Esophagus muscularis mucosa (tissue), 4 donors: ENCODE results near the gene GLS.

Source experiments
- CTCF ChIP-seq, 3 experiments: fragments of 200-600 bp in 2 of 3; fragments of 450-650 bp in 1 of 3; sonication (generic) in 2 of 3; IDR thresholded peaks; one replicate each; pipeline ENCODE4 v1.5.1; 2017 to 2019; ENCODE audit warnings: antibody characterized with exemption in 3 of 3, mild to moderate bottlenecking in 2 of 3, moderate library complexity in 1 of 3
- EP300 ChIP-seq: sonication (generic); formaldehyde crosslinking; IDR thresholded peaks from one replicate; pipeline ENCODE4 v1.6.1; 2017; ENCODE audit warnings: antibody characterized with exemption
- POLR2A ChIP-seq: fragments of 450-650 bp; IDR thresholded peaks from one replicate; pipeline ENCODE4 v1.6.1; 2017; ENCODE audit warnings: antibody characterized with exemption, moderate library complexity, mild to moderate bottlenecking, low read depth
- POLR2AphosphoS5 ChIP-seq, 2 donors: sonication (generic); formaldehyde crosslinking; IDR thresholded peaks; one replicate each; pipeline ENCODE4 v1.6.1; 2017; ENCODE audit warnings: antibody characterized with exemption in 2 of 2

- no peak for TF ChIP-seq POLR2AphosphoS5 (IDR thresholded peaks at IDR 0.05)
- no peak for TF ChIP-seq POLR2A
- no peak for TF ChIP-seq CTCF (IDR thresholded peaks at IDR 0.05)
- TF ChIP-seq EP300, result no peak
Measured at GRCh38 chr2:190947141-190947540, 66.5 kb downstream of the GLS start.
